IMR-90 (cell line): ENCODE measurements around the gene ARMC9. TPM values are rescaled to one million over a fixed set of nuclear protein-coding genes. Genes with fewer than 3 reads are reported as not detected.

Experiments used
- ATAC-seq: fragments of 200-7000 bp; cut with Tn5 transposase; 2 replicates; pipeline ENCODE4 v1.9.1; 2020; ENCODE audit warnings: low read depth, mild to moderate bottlenecking, moderate library complexity
- BruUV-seq: library from RNA; stranded (reverse); fragments of 400-500 nt; replicated peaks from 2 replicates; lab custom pipeline; 2021; lab: Mats Ljungman, UMichigan
- CTCF ChIA-PET: fragments of 300-600 bp; formaldehyde crosslinking; extraction: SDS; loops from one replicate; lab custom pipeline; 2021; ENCODE audit warnings: antibody characterized with exemption; lab: Yijun Ruan, JAX
- POLR2A ChIA-PET: fragments of 300-600 bp; sonication (Branson Sonifier 250); formaldehyde crosslinking; loops from one replicate; lab custom pipeline; 2022; ENCODE audit warnings: antibody characterized with exemption; ENCODE audit not compliant: unreplicated experiment; lab: Charles Lee
- DNase-seq: peaks from one replicate; pipeline ENCODE4 v3.0.0; 2013
- H2AFZ ChIP-seq: replicated peaks from 2 replicates; pipeline ENCODE3; 2013; ENCODE audit warnings: low read length, mild to moderate bottlenecking; ENCODE audit not compliant: poor library complexity
- H2AK5ac ChIP-seq: 2 replicates; pipeline ENCODE4 v1.6.1; 2013; ENCODE audit warnings: low read depth, low read length, inconsistent platforms
- H2AK9ac ChIP-seq: replicated peaks from 2 replicates; pipeline ENCODE3; 2013; ENCODE audit warnings: mild to moderate bottlenecking, low read depth, low read length, moderate library complexity; ENCODE audit not compliant: poor library complexity
- H2BK120ac ChIP-seq: 2 replicates; pipeline ENCODE4 v1.6.1; 2013; ENCODE audit warnings: low read depth, low read length, inconsistent platforms
- H2BK15ac ChIP-seq: 3 replicates; pipeline ENCODE4 v1.6.1; 2013; ENCODE audit warnings: low read depth, low read length, inconsistent platforms
- H2BK20ac ChIP-seq: 2 replicates; pipeline ENCODE4 v1.6.1; 2013; ENCODE audit warnings: low read depth, mild to moderate bottlenecking, inconsistent platforms, low read length, moderate library complexity
- H2BK5ac ChIP-seq: 2 replicates; pipeline ENCODE4 v1.6.1; 2013; ENCODE audit warnings: mild to moderate bottlenecking, low read depth, low read length, inconsistent platforms; ENCODE audit not compliant: poor library complexity, severe bottlenecking
- H3K14ac ChIP-seq: replicated peaks from 2 replicates; pipeline ENCODE4 v1.6.1; 2013; ENCODE audit warnings: low read depth, low read length, inconsistent platforms
- H3K18ac ChIP-seq: 2 replicates; pipeline ENCODE4 v1.6.1; 2013; ENCODE audit warnings: low read depth, low read length, control low read depth
- H3K23ac ChIP-seq: 2 replicates; pipeline ENCODE4 v1.6.1; 2013; ENCODE audit warnings: low read depth, low read length, inconsistent platforms
- H3K27ac ChIP-seq: 2 replicates; pipeline ENCODE4 v1.5.1; 2013; ENCODE audit warnings: mild to moderate bottlenecking, control low read depth, low read length; ENCODE audit not compliant: insufficient read depth
- H3K27me3 ChIP-seq: 2 replicates; pipeline ENCODE4 v1.6.1; 2013; ENCODE audit warnings: low read length; ENCODE audit not compliant: control insufficient read depth, insufficient read depth
- H3K36me3 ChIP-seq: 2 replicates; pipeline ENCODE4 v1.6.1; 2013; ENCODE audit warnings: low read length, mixed read lengths; ENCODE audit not compliant: control insufficient read depth, insufficient read depth
- H3K4ac ChIP-seq: 2 replicates; pipeline ENCODE4 v1.6.1; 2013; ENCODE audit warnings: low read depth, low read length, inconsistent platforms
- H3K4me1 ChIP-seq: 2 replicates; pipeline ENCODE4 v1.6.1; 2013; ENCODE audit warnings: low read length, mixed read lengths; ENCODE audit not compliant: control insufficient read depth, insufficient read depth
- H3K4me2 ChIP-seq: 2 replicates; pipeline ENCODE4 v1.6.1; 2013; ENCODE audit warnings: low read depth, mild to moderate bottlenecking, control low read depth, low read length, moderate library complexity
- H3K4me3 ChIP-seq: 2 replicates; pipeline ENCODE4 v1.5.1; 2013; ENCODE audit warnings: low read depth, mild to moderate bottlenecking, control low read depth, low read length, moderate library complexity; ENCODE audit not compliant: insufficient read depth
- H3K56ac ChIP-seq: 2 replicates; pipeline ENCODE4 v1.6.1; 2013; ENCODE audit warnings: low read length, inconsistent platforms; ENCODE audit not compliant: insufficient read depth; ENCODE audit errors: extremely low read depth
- H3K79me1 ChIP-seq, 2 experiments: 2 replicates each; pipeline ENCODE4 v1.6.1; 2013; ENCODE audit warnings: low read length in 2 of 2, inconsistent platforms in 1 of 2, low read depth in 1 of 2
- H3K9ac ChIP-seq: 2 replicates; pipeline ENCODE4 v1.6.1; 2013; ENCODE audit warnings: low read depth, low read length, control low read depth
- H3K9me1 ChIP-seq: 2 replicates; pipeline ENCODE4 v1.6.1; 2013; ENCODE audit warnings: low read length, inconsistent platforms; ENCODE audit not compliant: insufficient read depth
- H3K9me3 ChIP-seq: 2 replicates; pipeline ENCODE4 v1.6.1; 2013; ENCODE audit warnings: low read length; ENCODE audit not compliant: control insufficient read depth, insufficient read depth
- H4K20me1 ChIP-seq: 2 replicates; pipeline ENCODE4 v1.6.1; 2013; ENCODE audit warnings: low read length, inconsistent platforms; ENCODE audit not compliant: insufficient read depth
- H4K5ac ChIP-seq: 2 replicates; pipeline ENCODE4 v1.6.1; 2013; ENCODE audit warnings: mild to moderate bottlenecking, low read depth, low read length, control low read depth
- H4K8ac ChIP-seq, 2 experiments: 2 replicates each; pipeline ENCODE4 v1.6.1; 2013; ENCODE audit warnings: low read depth in 2 of 2, low read length in 2 of 2, control low read depth in 1 of 2, inconsistent platforms in 1 of 2
- H4K91ac ChIP-seq: 2 replicates; pipeline ENCODE4 v1.6.1; 2013; ENCODE audit warnings: low read depth, low read length, inconsistent platforms; ENCODE audit not compliant: insufficient read depth
- BHLHE40 ChIP-seq: fragments of 150-350 bp; IDR thresholded peaks from 2 replicates; pipeline ENCODE4 v1.6.1; 2016; ENCODE audit warnings: mild to moderate bottlenecking, low read depth, low read length
- CEBPB ChIP-seq: IDR thresholded peaks from 2 replicates; pipeline ENCODE4 v1.6.1; 2012; ENCODE audit warnings: low read depth, low read length, improper control_type of control experiment
- CHD1 ChIP-seq: IDR thresholded peaks from 2 replicates; pipeline ENCODE4 v1.6.1; 2012; ENCODE audit warnings: low read depth, low read length, improper control_type of control experiment
- CTCF ChIP-seq: conservative IDR thresholded peaks from 2 replicates; pipeline ENCODE4 v1.5.1; 2012; ENCODE audit warnings: mild to moderate bottlenecking, low read depth, low read length, improper control_type of control experiment
- ELK1 ChIP-seq: fragments of 150-350 bp; IDR thresholded peaks from 2 replicates; pipeline ENCODE4 v1.6.1; 2016; ENCODE audit warnings: low read depth, mild to moderate bottlenecking, low read length, moderate library complexity, borderline replicate concordance
- FOS ChIP-seq: fragments of 150-350 bp; IDR thresholded peaks from 2 replicates; pipeline ENCODE4 v1.6.1; 2016; ENCODE audit warnings: low read depth, low read length
- MAFK ChIP-seq: IDR thresholded peaks from 2 replicates; pipeline ENCODE4 v1.6.1; 2012; ENCODE audit warnings: low read depth, low read length, improper control_type of control experiment
- MAZ ChIP-seq: IDR thresholded peaks from 2 replicates; pipeline ENCODE4 v1.6.1; 2012; ENCODE audit warnings: low read depth, mild to moderate bottlenecking, low read length, improper control_type of control experiment, moderate library complexity, borderline replicate concordance
- MXI1 ChIP-seq: IDR thresholded peaks from 2 replicates; pipeline ENCODE4 v1.6.1; 2012; ENCODE audit warnings: low read depth, mild to moderate bottlenecking, low read length, moderate library complexity, borderline replicate concordance
- NFE2L2 ChIP-seq: fragments of 150-350 bp; IDR thresholded peaks from 2 replicates; pipeline ENCODE4 v1.6.1; 2016; ENCODE audit warnings: low read depth, mild to moderate bottlenecking, low read length
- POLR2A ChIP-seq: IDR thresholded peaks from 2 replicates; pipeline ENCODE4 v1.6.1; 2012; ENCODE audit warnings: mild to moderate bottlenecking, low read depth, low read length
- RAD21 ChIP-seq: IDR thresholded peaks from 2 replicates; pipeline ENCODE4 v1.6.1; 2012; ENCODE audit warnings: low read length, improper control_type of control experiment
- RCOR1 ChIP-seq: IDR thresholded peaks from 2 replicates; pipeline ENCODE4 v1.6.1; 2012; ENCODE audit warnings: mild to moderate bottlenecking, low read length, improper control_type of control experiment; ENCODE audit not compliant: insufficient replicate concordance
- RFX5 ChIP-seq: IDR thresholded peaks from 2 replicates; pipeline ENCODE4 v1.8.0; 2012; ENCODE audit warnings: low read depth, mild to moderate bottlenecking, low read length, moderate library complexity
- SMC3 ChIP-seq: fragments of 150-350 bp; IDR thresholded peaks from 2 replicates; pipeline ENCODE4 v1.6.1; 2016; ENCODE audit warnings: low read depth, mild to moderate bottlenecking, antibody characterized with exemption, low read length, moderate library complexity
- WGBS, 2 experiments: methylation state at CpG; one replicate each; pipeline versions ENCODE4 v1.1.5 to v1.1.7; 2013; ENCODE audit warnings: missing lambda C conversion rate in 2 of 2; ENCODE audit not compliant: insufficient read length in 1 of 2; ENCODE audit errors: extremely low coverage in 2 of 2; 5-methylcytosine and 5-hydroxymethylcytosine counted together
- dilution Hi-C: fragments of 300-500 bp; cut with HindIII; formaldehyde crosslinking; loops from one replicate; pipeline ENCODE4 v1.14.3; 2018; ENCODE audit warnings: low sequenced_read_pairs; ENCODE audit not compliant: unreplicated experiment
- in situ Hi-C: fragments of 300-500 bp; cut with MboI; formaldehyde crosslinking; loops from 3 replicates; pipeline ENCODE4 v1.14.3; 2019; ENCODE audit warnings: low sequenced_read_pairs, inconsistent platforms, mixed read lengths
- intact Hi-C: fragments of 100-400 bp; cut with micrococcal nuclease; formaldehyde crosslinking; loops from 2 replicates; pipeline ENCODE4 v1.10.0; 2022
- polyA plus RNA-seq, 3 experiments: library from polyadenylated mRNA; depleted of rRNA; stranded (reverse); fragments of >200 nt; gene quantifications; 2 replicates each; pipeline ENCODE4 v1.2.3, GENCODE V29; 2012; ENCODE audit warnings: low replicate concordance in 1 of 3
- total RNA-seq: library from RNA; depleted of rRNA; stranded (reverse); fragments of >200 nt; gene quantifications from 2 replicates; pipeline ENCODE4 v1.2.3, GENCODE V29; 2012

ARMC9 gene
- total and polyA plus RNA-seq, 2 of the 4 experiments (the other 2 are of a cell fraction): 36.0 to 46.6 TPM

GRCh38 chr2:231207734-231208133, 9.3 kb downstream of the ARMC9 start:
- H3K4me1 ChIP-seq: peaks cover 4% of the 10 kb centered on the region
- H3K18ac ChIP-seq: no peak overlapping the region
- no peak overlapping the region for H2AK9ac ChIP-seq
- peaks cover 39% of the 10 kb centered on the region for H3K36me3 ChIP-seq
- H3K4ac ChIP-seq: no peak overlapping the region
- no peak overlapping the region for H2BK5ac ChIP-seq
- in situ Hi-C loops: no loop called here
- H3K27me3 ChIP-seq: no peaks in the 10 kb centered on the region
- DNase-seq: no peak
- ChIA-PET POLR2A (no interaction called here), CTCF (no interaction called here)
- H4K8ac ChIP-seq: no peak overlapping the region
- H3K14ac ChIP-seq: no peak overlapping the region
- no peak overlapping the region for H2BK15ac ChIP-seq
- H2AK5ac ChIP-seq: no peak overlapping the region
- H3K79me1 ChIP-seq: peaks cover 32 to 60% of the 10 kb centered on the region in 2 experiments
- H4K91ac ChIP-seq: no peak overlapping the region
- BruUV-seq: no TSS peak
- no peak overlapping the region for H3K9ac ChIP-seq
- no peak overlapping the region for H3K56ac ChIP-seq
- H4K20me1 ChIP-seq: peaks cover 16% of the 10 kb centered on the region
- no peak overlapping the region for H3K23ac ChIP-seq
- peaks cover 31% of the 10 kb centered on the region for H3K9me1 ChIP-seq
- no peak for ATAC-seq
- intact Hi-C loops: no loop called here
- no peak overlapping the region for H2AFZ ChIP-seq
- no peak overlapping the region for H2BK120ac ChIP-seq
- no peak overlapping the region for H4K5ac ChIP-seq
- TF ChIP-seq NFE2L2 (no peak), BHLHE40 (no peak), CTCF (no peak), CEBPB (no peak), RCOR1 (no peak), FOS (no peak), MAFK (no peak), RAD21 (no peak), MAZ (no peak), ELK1 (no peak), RFX5 (no peak), POLR2A (no peak), MXI1 (no peak), CHD1 (no peak), SMC3 (no peak)
- dilution Hi-C loops: no loop called here
- H3K9me3 ChIP-seq: no peaks in the 10 kb centered on the region
- no peak overlapping the region for H3K4me2 ChIP-seq
- H3K4me3 ChIP-seq: no peak overlapping the region
- H2BK20ac ChIP-seq: no peak overlapping the region
- no CpG with 5 or more reads among the region's 4 CpGs for WGBS, 2 experiments
- no peak overlapping the region for H3K27ac ChIP-seq
